Measurements from ENCODE around the gene STIM1.
A peak's percentile ranks its signal among the peaks of the same experiment; 100 is the strongest.

The STIM1 gene

DNA sequence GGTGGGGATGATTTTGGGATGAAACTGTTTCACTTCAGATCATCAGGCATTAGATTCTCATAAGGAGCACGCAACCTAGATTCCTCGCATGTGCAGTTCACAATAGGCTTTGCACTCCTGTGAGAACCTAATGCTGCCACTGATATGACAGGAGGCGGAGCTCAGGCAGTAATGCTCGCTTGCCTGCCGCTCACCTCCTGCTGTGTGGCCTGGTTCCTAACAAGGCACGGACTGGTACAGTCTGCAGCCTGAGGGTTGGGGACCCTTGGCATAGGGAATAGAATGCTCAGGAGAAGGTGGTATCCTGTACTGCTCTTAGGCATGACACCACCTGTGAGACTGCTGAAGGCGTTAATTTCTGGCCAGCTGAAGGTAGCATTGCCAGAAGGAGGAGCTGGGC is 47.0 kb downstream of the STIM1 start:
- Histone ChIP-seq H3K4me1 (ENCODE audit: insufficient read depth, low read length) (peaks cover 36% of the 10 kb centered on the region), H2AFZ (ENCODE audit: low read depth, low read length) (no peak overlapping the region), H3K36me3 (ENCODE audit: insufficient read depth, low read length) (no peaks in the 10 kb centered on the region), H3K79me2 (ENCODE audit: insufficient read depth, low read length) (peaks cover 70% of the 10 kb centered on the region), H3K27ac (ENCODE audit: low read length) (no peak overlapping the region), H3K4me3 (ENCODE audit: low read depth in 1 of 2, low read length in 2 of 2) (no peak overlapping the region), H4K20me1 (ENCODE audit: insufficient read depth, low read length) (peaks cover 10% of the 10 kb centered on the region; the same call in 1 of the 2 replicates), H3K27me3 (ENCODE audit: insufficient read depth, low read length, poor library complexity) (no peaks in the 10 kb centered on the region), H3K4me2 (ENCODE audit: insufficient read depth, low read length) (no peak overlapping the region), H3K9me3 (ENCODE audit: insufficient read depth, low read length, severe bottlenecking) (no peaks in the 10 kb centered on the region), H3K9ac (ENCODE audit: low read depth, low read length) (no peak overlapping the region; the same call in 1 of the 2 replicates)
- TF ChIP-seq, protein P1, sequence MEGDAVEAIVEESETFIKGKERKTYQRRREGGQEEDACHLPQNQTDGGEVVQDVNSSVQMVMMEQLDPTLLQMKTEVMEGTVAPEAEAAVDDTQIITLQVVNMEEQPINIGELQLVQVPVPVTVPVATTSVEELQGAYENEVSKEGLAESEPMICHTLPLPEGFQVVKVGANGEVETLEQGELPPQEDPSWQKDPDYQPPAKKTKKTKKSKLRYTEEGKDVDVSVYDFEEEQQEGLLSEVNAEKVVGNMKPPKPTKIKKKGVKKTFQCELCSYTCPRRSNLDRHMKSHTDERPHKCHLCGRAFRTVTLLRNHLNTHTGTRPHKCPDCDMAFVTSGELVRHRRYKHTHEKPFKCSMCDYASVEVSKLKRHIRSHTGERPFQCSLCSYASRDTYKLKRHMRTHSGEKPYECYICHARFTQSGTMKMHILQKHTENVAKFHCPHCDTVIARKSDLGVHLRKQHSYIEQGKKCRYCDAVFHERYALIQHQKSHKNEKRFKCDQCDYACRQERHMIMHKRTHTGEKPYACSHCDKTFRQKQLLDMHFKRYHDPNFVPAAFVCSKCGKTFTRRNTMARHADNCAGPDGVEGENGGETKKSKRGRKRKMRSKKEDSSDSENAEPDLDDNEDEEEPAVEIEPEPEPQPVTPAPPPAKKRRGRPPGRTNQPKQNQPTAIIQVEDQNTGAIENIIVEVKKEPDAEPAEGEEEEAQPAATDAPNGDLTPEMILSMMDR (IDR thresholded peaks at IDR 0.05; ENCODE audit: borderline replicate concordance, extremely low read depth, low read length, poor library complexity, severe bottlenecking), result no peak
- TF ChIP-seq EZH2 (IDR thresholded peaks at IDR 0.05; ENCODE audit: borderline replicate concordance, low read depth, low read length, severe bottlenecking), result no peak
- DNase-seq, result no peak
- ATAC-seq (ENCODE audit: insufficient read depth, low read depth), result no peak

DNA sequence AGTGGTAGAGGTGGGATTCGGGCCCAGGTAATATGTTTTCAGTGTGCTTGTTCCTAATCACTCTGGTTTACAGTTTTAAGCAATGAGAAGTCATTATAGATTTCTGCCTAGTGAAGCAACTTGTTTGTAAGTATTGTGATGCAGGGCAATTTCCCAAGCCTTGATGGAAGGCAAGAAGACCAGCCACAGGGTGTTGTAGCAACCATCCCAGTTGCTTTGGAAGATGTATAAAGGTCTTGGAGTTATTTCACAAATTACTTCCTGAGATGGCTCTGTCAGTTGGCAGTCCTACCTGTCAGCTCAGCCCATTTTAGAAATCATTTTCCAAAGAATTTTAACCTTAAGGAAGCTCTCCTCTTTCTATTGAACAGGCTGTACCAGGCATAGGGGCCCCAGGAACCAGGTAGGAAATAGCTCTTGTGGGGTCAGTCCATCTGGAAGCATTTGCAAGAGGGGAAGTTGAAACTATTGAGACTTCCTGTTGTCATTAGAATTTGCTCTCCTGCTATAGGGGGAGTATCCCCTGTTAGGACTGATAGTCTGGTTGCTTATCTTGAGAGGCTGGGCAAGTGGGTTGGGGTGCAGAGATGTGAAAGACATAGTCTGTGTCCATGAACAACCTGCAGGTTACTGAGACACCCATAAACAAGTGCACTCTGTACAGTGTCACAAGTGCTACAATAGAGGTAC is 47.9 kb downstream of the STIM1 start:
- H3K4me3 ChIP-seq (ENCODE audit: low read depth in 1 of 2, low read length in 2 of 2), result no peak overlapping the region
- ATAC-seq (ENCODE audit: insufficient read depth, low read depth) (no peak; the same call in 2 of the 3 replicates), DNase-seq (no peak)
- no peaks in the 10 kb centered on the region for H3K36me3 ChIP-seq (ENCODE audit: insufficient read depth, low read length)
- H3K79me2 ChIP-seq (ENCODE audit: insufficient read depth, low read length), result peaks cover 77% of the 10 kb centered on the region
- no peaks in the 10 kb centered on the region for H3K27me3 ChIP-seq (ENCODE audit: insufficient read depth, low read length, poor library complexity)
- H3K27ac ChIP-seq (ENCODE audit: low read length), result peak overlapping the region; percentile 25; the same call in 1 of the 2 replicates
- H3K4me2 ChIP-seq (ENCODE audit: insufficient read depth, low read length), result no peak overlapping the region
- no peak overlapping the region for H2AFZ ChIP-seq (ENCODE audit: low read depth, low read length)
- TF ChIP-seq, protein P1 (IDR thresholded peaks at IDR 0.05; ENCODE audit: borderline replicate concordance, extremely low read depth, low read length, poor library complexity, severe bottlenecking), result no peak
- no peak overlapping the region for H3K9ac ChIP-seq (ENCODE audit: low read depth, low read length)
- H3K4me1 ChIP-seq (ENCODE audit: insufficient read depth, low read length), result peaks cover 42% of the 10 kb centered on the region
- peaks cover 10% of the 10 kb centered on the region; the same call in 1 of the 2 replicates for H4K20me1 ChIP-seq (ENCODE audit: insufficient read depth, low read length)
- no peaks in the 10 kb centered on the region for H3K9me3 ChIP-seq (ENCODE audit: insufficient read depth, low read length, severe bottlenecking)

DNA sequence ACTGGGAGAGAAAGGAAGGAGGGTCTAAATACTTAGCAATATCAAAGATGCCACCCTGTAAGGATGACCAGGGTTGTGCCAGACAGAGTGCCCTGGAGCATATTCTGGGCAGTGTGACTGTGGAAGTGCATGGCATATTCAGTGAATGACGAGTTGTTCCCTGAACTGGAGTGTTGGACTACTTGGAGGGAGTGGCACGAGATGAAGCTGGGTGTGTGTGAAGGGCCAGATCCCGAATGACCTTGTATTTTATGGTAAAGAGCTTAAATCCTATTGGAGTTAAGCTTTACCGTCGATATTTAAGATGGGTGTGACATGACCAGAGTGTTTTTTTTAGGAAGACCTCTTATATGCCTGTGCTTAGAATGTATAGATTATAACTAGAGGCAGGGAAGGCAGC is 48.8 kb downstream of the STIM1 start:
- no peak overlapping the region for H3K4me2 ChIP-seq (ENCODE audit: insufficient read depth, low read length)
- H3K9ac ChIP-seq (ENCODE audit: low read depth, low read length), result no peak overlapping the region
- TF ChIP-seq EZH2 (IDR thresholded peaks at IDR 0.05; ENCODE audit: borderline replicate concordance, low read depth, low read length, severe bottlenecking), result no peak
- TF ChIP-seq, protein P1 (IDR thresholded peaks at IDR 0.05; ENCODE audit: borderline replicate concordance, extremely low read depth, low read length, poor library complexity, severe bottlenecking), result no peak
- H3K79me2 ChIP-seq (ENCODE audit: insufficient read depth, low read length), result peaks cover 86% of the 10 kb centered on the region
- ATAC-seq (ENCODE audit: insufficient read depth, low read depth) (no peak), DNase-seq (no peak)
- no peak overlapping the region for H3K27ac ChIP-seq (ENCODE audit: low read length)
- H4K20me1 ChIP-seq (ENCODE audit: insufficient read depth, low read length), result peaks cover 10% of the 10 kb centered on the region; the same call in 1 of the 2 replicates
- H3K4me1 ChIP-seq (ENCODE audit: insufficient read depth, low read length), result peaks cover 42% of the 10 kb centered on the region
- no peaks in the 10 kb centered on the region for H3K27me3 ChIP-seq (ENCODE audit: insufficient read depth, low read length, poor library complexity)
- no peak overlapping the region for H2AFZ ChIP-seq (ENCODE audit: low read depth, low read length)
- H3K9me3 ChIP-seq (ENCODE audit: insufficient read depth, low read length, severe bottlenecking), result no peaks in the 10 kb centered on the region
- no peaks in the 10 kb centered on the region for H3K36me3 ChIP-seq (ENCODE audit: insufficient read depth, low read length)
- no peak overlapping the region for H3K4me3 ChIP-seq (ENCODE audit: low read depth in 1 of 2, low read length in 2 of 2)

Measured in DND-41 (cell line).